ENCODE data around the gene MT1E.

GRCh38 chr16:56617212-56618085 lies 8.1 kb upstream of the MT1E start:
- TF ChIP-seq CTCF (conservative IDR thresholded peaks at IDR 0.05) (no peak), ZFX (IDR thresholded peaks at IDR 0.05) (no peak)

Data from C4-2B (cell line).